GM03348 (cell line): ENCODE results near the gene TERT.

Source experiments
- DNase-seq: peaks from one replicate; pipeline ENCODE4 v3.0.0; 2012; ENCODE audit warnings: low spot score

The TERT gene

GRCh38 chr5:1206521-1207412, 88.1 kb downstream of the TERT start:
- DNase-seq: no peak

DNA sequence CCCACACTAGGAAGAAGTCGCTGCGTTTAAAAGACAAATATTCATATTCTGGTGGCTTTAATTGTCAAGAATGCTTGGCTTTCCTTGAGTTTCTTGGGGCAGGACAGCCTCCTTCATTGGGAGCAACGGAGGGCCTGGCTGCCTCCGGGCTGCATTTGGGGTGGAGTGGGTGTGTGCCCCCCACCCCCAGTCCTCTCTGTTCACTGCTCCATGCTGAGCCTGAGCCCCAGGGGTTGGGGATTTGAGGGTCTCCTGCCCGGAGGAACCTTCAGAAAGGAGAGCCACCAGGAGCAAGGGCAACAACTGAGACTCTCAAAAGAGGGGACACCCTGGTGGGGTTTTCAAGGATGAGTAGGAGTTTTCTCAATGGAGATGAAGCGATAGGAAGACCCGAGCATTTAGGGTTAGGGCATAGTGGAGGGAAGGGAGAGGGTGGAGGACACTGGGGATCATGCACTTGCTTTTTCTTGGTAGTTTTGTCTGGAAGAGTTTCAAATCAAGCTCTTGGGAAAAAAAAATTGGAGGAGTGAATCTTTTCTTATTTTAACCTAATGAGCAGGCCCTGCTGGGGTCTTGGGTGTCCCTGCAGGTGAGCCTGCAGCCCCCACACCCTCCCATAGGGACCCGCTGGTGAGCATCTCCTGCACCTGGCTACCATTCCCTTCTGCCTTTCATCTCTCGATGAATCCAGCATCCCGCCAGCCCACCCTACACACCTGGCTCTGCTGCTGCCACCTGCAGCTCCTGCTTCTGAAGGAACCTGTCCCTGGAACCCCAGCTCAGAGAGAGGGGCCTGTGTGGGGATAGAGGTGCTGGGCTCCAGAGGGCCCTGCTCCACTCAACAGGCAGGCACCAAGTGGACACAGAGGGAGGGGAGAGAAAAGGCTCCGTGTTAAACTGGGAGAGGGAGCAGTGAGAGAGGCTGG, 89.3 kb downstream of the TERT start:
- DNase-seq: no peak

GRCh38 chr5:1204693-1205242, 90.1 kb downstream of the TERT start:
- DNase-seq: peak; percentile 46

DNA sequence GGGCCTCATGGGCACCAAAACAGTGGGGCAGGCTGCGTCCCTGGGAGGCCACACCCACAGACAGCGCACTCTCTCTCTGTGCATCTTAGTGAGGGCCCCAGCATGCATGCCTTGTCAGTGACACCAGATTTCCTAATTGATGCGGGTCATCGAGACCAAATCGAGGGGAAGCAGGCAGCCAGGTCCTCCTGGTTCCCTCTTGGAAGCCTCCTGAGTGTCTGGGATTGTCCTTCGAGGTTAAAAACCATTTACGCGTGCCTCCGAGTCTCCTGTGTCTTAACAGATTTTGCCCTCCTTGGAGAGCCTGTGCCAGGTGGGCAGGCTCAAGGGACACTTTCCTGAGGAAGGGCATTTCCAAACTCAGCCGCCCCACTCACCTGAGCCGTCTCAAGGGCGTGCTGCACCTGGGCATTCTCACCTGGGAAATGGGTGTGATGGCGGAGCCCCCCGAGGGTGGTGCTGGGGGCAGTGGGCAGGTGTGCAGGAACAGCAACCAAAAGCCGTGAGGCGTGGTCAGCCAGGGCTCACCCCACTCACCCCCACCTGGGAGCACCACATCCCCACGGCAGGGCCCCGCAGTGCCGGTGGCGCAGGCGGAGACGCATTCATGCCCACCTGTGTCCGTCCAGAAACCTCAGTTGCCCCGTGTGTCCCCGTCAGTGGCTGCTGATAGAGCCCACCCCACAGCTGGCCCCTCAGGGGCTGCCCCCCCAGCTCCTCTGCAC, 90.7 kb downstream of the TERT start:
- no peak for DNase-seq

GRCh38 chr5:1203311-1203967, 91.4 kb downstream of the TERT start:
- DNase-seq: no peak
